GM19463 (cell line): ENCODE data around the gene CDH13.

Experiments
- ATAC-seq: cut with Tn5 transposase; IDR thresholded peaks from one replicate; pipeline ENCODE4 v1.9.1; 2021; ENCODE audit warnings: mild to moderate bottlenecking, moderate library complexity; ENCODE audit not compliant: unreplicated experiment

CDH13 gene

GRCh38 chr16:82832821-82833220 is 206.1 kb downstream of the CDH13 start:
- ATAC-seq, result no peak

DNA sequence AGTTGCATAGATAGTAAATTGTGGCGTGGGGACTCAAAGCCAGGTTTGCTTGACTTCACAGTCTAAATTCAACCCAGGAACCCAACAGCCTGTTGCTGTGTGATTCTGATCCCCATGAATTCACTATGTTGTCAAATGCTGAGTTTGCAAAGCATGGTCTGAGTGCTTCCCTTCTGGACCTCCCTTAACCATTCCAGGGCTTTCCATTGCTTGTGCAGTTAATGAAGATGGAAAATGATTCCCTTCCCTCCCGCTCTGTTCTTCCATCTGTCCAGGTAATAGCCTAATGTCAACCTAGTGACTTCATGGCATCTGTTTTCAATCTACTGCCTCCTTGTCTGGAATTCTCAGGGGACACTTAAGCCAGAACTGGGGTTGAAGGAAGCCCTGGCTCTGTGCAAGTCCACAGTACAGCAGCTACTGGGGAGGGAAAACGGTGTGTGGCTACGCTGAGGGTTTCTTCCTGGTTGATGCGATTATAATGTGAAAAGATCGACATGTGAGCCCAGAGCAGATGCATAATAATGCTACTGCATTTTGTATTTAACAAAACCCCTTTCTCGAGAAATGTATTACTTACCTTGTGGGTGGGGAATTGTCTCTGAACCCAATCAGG is 206.7 kb downstream of the CDH13 start:
- ATAC-seq, result no peak

- ATAC-seq, result no peak
These were observed 207.5 kb downstream of the CDH13 start for GRCh38 chr16:82834151-82834815.

DNA sequence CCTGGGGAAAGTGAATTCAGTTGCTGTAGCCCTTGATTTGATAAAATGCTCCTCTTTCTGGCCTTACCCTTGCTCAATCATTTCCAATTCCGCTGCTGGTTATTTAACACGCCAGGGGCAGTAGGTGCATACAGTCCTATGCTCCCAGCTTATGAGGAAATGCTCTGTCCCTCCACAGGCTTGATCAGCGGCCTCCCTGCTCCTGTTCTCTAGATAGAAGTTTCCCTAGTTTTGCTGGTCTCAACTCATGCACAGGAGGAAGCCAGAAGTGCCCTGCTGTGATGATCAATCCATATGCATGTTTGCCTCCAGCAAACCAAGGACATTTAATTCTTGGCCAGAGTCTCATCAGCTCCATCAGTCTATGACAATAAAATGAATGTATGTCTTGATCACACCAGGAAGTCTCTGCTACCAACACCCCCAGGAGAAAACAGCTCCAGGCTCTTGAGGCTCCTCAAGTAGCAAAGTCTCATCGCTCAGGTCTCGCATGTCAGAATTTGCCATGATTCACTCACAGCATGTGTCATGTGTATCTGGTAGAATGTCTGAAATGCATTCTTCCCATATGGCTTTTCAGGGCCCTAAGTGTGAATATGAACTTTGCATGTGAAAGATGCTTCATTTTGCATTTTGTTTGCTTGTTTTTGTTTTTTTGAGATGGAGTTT is 208.9 kb downstream of the CDH13 start:
- ATAC-seq, result no peak

GRCh38 chr16:82841108-82841507 is 214.3 kb downstream of the CDH13 start:
- ATAC-seq, result no peak

GRCh38 chr16:82843606-82844271 is 217.0 kb downstream of the CDH13 start:
- ATAC-seq, result no peak

GRCh38 chr16:82845116-82845515 is 218.3 kb downstream of the CDH13 start:
- ATAC-seq, result no peak

DNA sequence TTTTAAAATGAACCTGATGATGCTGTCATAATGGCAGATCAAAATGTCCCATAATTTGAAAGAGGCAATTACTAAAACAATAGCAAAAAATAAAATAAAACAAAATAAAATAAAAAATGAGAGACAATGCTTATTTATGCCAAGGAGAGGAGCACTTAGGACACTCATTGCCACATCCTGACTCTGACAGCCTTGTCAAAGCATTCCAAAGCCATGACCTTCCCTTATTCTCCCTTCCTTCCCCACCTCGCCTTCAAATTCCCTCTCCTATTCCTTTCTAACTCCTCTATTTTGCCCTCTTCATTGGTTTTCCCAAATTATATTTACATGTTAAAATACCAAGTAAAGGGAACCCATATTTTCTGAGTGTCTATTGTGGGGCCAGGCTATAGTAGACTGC is 220.0 kb downstream of the CDH13 start:
- no peak for ATAC-seq

DNA sequence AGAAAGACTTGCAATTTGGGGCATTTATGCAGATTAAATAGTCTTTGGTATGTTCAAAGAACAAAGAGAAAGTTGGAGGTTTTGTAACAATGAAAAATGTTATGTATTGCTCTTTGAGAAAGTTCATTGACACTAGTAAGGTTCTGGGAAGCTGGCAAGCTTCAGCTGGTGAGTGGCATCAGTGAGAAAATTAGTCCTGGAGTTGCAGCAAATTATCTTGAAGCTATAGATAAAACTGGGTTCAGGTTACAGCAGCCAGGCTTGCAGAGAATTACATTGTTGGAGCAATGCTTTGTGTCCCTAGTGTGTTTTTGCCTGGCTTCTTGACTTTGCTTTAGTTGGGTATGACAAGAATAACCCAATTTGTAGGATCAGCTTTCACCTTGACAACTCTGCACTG is 221.2 kb downstream of the CDH13 start:
- no peak for ATAC-seq

DNA sequence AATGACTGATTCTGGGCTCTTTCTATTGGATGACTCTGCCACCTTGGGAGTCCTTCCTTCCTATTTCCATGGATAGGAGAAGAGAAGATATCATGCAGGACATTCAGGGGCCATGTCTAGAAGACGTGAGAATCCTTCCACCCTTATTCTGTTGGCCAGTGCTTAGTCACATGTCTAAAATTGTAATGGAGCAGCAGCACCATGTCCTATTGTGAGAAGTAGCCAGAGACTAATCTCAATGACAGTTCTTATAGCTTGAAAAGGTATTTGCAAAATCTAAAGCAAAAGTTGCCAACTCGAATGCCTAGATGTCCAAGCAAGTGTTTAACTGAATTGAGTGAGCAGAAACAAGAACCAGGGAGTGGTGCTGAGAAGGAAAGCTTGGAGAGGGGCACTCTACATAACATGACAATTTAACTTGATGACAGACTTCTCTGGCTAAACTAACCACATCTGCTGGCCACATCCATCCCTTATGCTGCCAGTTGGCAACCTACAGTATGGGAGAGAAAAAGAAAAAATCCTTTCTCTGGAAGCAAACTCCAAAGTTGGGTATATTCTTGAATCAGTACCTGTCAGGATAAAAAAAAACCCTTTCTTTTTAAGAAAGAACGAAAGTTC is 225.7 kb downstream of the CDH13 start:
- ATAC-seq, result no peak

GRCh38 chr16:82855471-82855870 is 228.7 kb downstream of the CDH13 start:
- ATAC-seq, result no peak

DNA sequence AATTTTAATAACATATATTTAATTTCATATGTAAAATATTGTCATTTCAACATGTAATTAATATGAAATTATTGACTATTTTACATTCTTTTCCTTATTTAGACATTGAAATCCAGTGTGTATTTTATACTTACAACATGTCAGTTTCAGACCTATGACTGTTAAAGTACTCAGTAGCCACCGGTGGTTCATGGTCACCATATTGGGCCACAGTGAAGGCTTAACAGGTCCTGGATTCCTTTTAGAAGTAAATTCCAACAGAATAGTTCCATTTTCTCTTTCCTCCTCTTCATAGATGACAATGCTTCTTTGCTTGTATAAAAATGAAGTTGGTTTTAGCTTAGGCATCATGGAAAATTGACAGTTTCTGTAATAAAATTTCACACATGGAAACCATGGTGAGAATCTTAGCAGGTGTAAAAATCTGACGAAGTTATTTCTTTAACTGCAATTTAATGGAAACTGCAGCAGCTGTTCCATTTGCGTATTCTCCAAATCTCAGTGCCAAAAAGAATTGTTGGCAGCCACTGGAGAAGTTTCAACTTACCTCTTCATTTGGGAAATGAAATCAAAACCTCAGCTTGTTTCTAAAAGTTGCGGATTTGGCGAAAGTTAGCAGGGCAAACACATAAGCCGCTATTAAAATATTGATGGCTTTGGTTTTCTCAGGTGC is 231.1 kb downstream of the CDH13 start:
- ATAC-seq, result no peak

DNA sequence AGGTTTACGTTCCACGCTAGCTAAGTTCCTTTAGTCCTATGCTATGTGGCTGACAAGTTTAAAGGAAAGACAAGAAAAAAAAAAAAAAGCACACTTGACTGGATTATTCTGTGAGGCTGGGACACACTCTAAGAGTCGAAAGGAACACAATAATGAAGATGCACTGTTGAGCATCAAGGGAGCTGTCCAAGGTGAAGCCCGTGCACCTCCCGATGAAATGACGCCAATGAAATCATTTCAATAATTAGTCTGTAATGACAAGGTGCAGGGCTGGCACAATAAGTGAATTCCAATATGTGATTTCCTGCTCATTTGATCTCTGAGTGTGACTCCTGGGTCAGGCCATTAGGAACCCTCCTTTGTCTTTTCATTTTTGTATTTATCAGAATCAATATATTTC is 232.9 kb downstream of the CDH13 start:
- ATAC-seq, result no peak

DNA sequence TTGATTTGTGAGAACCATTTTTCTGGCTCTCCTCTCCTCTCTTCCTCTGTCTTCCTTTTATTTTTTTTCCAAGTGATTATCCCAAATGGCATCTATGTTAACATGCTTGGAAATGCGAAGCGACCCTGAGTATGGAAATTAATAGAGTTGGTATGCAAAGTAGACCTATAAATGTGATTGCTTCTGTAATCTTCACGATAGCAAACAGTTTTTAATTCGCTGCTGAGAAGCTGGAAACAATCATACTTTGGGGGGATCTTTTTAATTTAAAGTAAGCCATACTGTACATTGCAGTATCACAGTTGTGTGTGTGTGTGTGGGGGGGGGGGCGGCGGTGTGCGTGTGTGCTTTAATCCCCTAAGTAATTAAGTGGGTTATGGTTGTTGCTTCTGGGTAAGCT is 233.3 kb downstream of the CDH13 start:
- no peak for ATAC-seq

DNA sequence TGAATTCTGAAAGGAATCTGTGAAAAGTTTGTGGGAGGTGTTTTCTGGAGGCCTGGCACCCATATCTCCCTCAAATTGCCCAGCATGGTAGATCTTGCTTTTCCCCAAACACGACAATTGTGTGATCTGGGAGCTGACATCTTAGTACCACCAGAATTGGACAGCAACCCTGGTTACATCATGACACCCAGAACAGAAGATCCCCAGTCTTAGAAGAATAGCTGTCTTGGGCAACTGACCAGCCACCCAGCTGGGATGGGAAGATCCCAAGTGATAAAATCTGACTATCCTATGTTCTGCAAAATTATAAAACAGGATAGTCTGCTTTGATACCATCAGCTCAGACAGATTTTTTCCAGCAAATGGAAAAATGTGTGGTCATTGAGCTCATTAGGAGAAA is 235.3 kb downstream of the CDH13 start:
- no peak for ATAC-seq

- no peak for ATAC-seq
These were observed 237.7 kb downstream of the CDH13 start for GRCh38 chr16:82864332-82865040.

- ATAC-seq, result no peak
These were observed 238.6 kb downstream of the CDH13 start for GRCh38 chr16:82865412-82865811.

DNA sequence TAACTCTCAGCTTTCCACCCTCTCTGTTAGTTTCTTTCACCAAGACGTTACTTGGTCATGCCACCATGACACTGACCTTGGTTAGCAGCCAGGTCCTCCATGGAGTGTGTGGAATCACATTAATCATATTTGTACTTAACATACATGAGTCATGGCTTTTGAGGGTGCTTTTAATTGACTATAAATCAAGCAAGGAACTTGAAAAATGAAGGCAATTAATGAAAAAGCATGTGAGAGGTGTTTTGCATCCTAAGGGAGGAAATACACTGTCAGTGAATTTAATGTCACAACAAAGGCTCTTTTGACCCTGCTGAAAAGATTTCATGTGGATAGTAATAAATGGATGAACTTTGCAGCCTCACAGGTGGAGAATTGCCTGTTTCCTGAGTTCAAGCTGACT is 240.7 kb downstream of the CDH13 start:
- ATAC-seq, result no peak

GRCh38 chr16:82874271-82874670 is 247.5 kb downstream of the CDH13 start:
- ATAC-seq, result no peak

GRCh38 chr16:82874672-82875071 is 247.9 kb downstream of the CDH13 start:
- no peak for ATAC-seq
